Activated CD4-positive, alpha-beta T cell treated with anti-CD3 and anti-CD28 coated beads, Interleukin-2, Interleukin-4, amounts not matched to agents 100 ng/mL and 50 ng/mL, durations not matched to agents 16 hours and 8 hours (primary cell): ENCODE data around the gene F2.

ENCODE experiments used
- DNase-seq: peaks from one replicate; pipeline ENCODE4 v3.0.0-alpha.2; 2020; ENCODE audit warnings: low spot score

Gene F2

GRCh38 chr11:46743693-46744339 lies 24.8 kb downstream of the F2 start:
- no peak for DNase-seq

GRCh38 chr11:46745328-46745727 lies 26.3 kb downstream of the F2 start:
- DNase-seq, result no peak

GRCh38 chr11:46745995-46746394 lies 27.0 kb downstream of the F2 start:
- no peak for DNase-seq

GRCh38 chr11:46747150-46747549 lies 28.1 kb downstream of the F2 start:
- no peak for DNase-seq

- DNase-seq, result no peak
Measured at GRCh38 chr11:46755962-46756361, 36.9 kb downstream of the F2 start.

- no peak for DNase-seq
Measured at GRCh38 chr11:46759196-46759595, 40.2 kb downstream of the F2 start.

- DNase-seq, result no peak
Measured at GRCh38 chr11:46760429-46761128, 41.6 kb downstream of the F2 start.

- no peak for DNase-seq
Measured at GRCh38 chr11:46761807-46762206, 42.8 kb downstream of the F2 start.

- DNase-seq, result no peak
Measured at GRCh38 chr11:46762248-46762647, 43.2 kb downstream of the F2 start.

- DNase-seq, result no peak
Measured at GRCh38 chr11:46766656-46767055, 47.6 kb downstream of the F2 start.

GRCh38 chr11:46769636-46770221 lies 50.7 kb downstream of the F2 start:
- no peak for DNase-seq

- DNase-seq, result no peak
Measured at GRCh38 chr11:46776878-46777277, 57.9 kb downstream of the F2 start.

GRCh38 chr11:46778416-46778815 lies 59.4 kb downstream of the F2 start:
- no peak for DNase-seq
